ENCODE measurements around the gene CYTIP. TPM values are rescaled to one million over a fixed set of nuclear protein-coding genes. Genes with fewer than 3 reads are reported as not detected.

CYTIP gene
- total and polyA plus RNA-seq, 8 donors: 1.1 to 25.1 (median 1.5) TPM

DNA sequence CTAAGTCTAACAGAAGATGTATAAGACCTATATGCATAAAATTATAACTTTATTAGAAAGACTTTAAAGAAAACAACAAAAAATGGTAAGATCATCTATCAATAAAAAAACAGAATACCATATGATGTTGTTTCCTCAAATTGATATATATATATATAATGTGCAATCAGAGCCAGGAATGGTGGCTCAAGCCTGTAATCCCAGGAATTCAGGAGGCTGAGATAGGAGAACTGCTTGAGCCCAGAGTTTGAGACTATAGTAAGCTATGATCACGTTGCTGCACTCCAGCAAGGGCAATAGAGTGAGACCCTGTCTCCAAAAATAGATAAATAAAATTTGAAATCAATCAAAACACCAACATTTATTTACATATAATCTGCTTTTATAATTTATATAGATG, 19.5 kb downstream of the CYTIP start:
- no peak overlapping the region for H3K27ac ChIP-seq
- no peak for TF ChIP-seq CTCF (IDR thresholded peaks at IDR 0.05)

DNA sequence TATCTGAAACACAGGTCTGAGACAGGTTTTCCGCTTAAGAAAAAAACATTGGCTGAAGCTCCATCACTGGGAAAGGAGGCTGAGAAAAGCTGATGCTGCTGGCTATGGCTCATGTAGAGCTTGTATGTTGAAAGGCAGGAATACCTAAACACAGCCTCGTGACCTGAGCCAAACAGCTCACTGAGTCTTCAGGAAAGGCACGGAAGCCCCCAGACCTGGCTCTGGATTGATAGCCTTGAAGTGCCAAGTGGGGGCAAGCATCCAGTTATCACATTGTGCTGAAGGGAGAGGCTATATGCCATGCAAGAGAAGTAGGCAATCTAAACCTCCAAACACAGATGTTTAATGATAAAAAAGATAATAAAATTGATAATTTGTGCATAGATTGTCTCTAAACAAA, 21.9 kb downstream of the CYTIP start:
- Histone ChIP-seq H3K36me3 (peaks cover 0 to 21% of the 10 kb centered on the region in 2 donors), H3K27me3 (no peaks in the 10 kb centered on the region), H3K4me1 (peaks cover 0 to 50% of the 10 kb centered on the region in 2 donors), H3K9me3 (peaks cover 0 to 8% of the 10 kb centered on the region in 2 donors), H3K27ac (peak overlapping the region in 1 of 2 donors; percentile 93), H3K4me3 (no peak overlapping the region)
- ATAC-seq: no peak
- TF ChIP-seq CTCF (IDR thresholded peaks at IDR 0.05): no peak
- intact Hi-C loops (cut with DNase I): no loop called here
- no peak for DNase-seq

More for the DNA sequence above, 19.5 kb downstream of the CYTIP start:
- ATAC-seq (no peak), DNase-seq (no peak)
- H3K36me3 ChIP-seq: peaks cover 0 to 42% of the 10 kb centered on the region in 2 donors
- H3K4me1 ChIP-seq: peaks cover 0 to 28% of the 10 kb centered on the region in 2 donors
- no peaks in the 10 kb centered on the region for H3K27me3 ChIP-seq
- peaks cover 0 to 8% of the 10 kb centered on the region in 2 donors for H3K9me3 ChIP-seq
- no peak overlapping the region for H3K4me3 ChIP-seq
- intact Hi-C loops (cut with DNase I): no loop called here

DNA sequence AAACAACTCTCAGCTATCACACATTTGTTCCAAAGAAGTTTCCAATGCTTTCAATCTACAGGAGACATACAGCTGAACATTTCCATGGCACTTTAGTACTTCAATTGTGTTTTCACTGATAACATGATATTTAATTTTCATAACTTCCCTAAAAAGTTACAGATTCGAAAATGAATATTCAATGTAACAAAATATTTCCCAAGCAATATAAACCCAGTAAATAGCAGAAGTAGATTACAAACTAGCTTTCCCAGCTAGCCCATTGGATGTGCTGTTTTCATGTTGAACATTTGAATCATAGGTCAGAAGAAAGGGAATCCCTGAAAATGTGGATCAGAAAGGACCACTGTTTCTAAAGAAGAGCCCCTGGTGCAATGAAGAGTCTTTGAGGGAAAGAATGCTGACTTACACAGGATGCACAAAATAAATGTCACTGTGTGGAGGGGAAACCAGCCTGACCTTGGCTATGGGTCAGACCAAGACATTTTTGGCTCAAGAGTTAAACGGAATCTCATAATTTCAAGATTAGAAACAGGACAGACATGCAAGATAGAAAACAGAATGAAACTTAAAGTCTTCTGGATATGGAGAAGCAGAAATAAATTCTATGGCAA, 22.5 kb downstream of the CYTIP start:
- Histone ChIP-seq H3K36me3 (peaks cover 0 to 21% of the 10 kb centered on the region in 2 donors), H3K4me3 (no peak overlapping the region), H3K27me3 (no peaks in the 10 kb centered on the region), H3K4me1 (peaks cover 0 to 55% of the 10 kb centered on the region in 2 donors), H3K27ac (peak overlapping the region; percentile 65 to 93), H3K9me3 (peaks cover 0 to 8% of the 10 kb centered on the region in 2 donors)
- ATAC-seq (peak; percentile 21), DNase-seq (no peak)
- TF ChIP-seq CTCF (IDR thresholded peaks at IDR 0.05): no peak
- intact Hi-C loops (cut with DNase I): no loop called here

GRCh38 chr2:157420771-157421323, 23.0 kb downstream of the CYTIP start:
- intact Hi-C loops (cut with DNase I): no loop called here
- Histone ChIP-seq H3K9me3 (peaks cover 0 to 8% of the 10 kb centered on the region in 2 donors), H3K27ac (peak overlapping the region; percentile 65 to 93), H3K4me1 (peaks cover 0 to 61% of the 10 kb centered on the region in 2 donors), H3K36me3 (peaks cover 0 to 17% of the 10 kb centered on the region in 2 donors), H3K27me3 (no peaks in the 10 kb centered on the region), H3K4me3 (no peak overlapping the region)
- no peak for TF ChIP-seq CTCF (IDR thresholded peaks at IDR 0.05)
- DNase-seq: no peak
- peak; percentile 76 for ATAC-seq

DNA sequence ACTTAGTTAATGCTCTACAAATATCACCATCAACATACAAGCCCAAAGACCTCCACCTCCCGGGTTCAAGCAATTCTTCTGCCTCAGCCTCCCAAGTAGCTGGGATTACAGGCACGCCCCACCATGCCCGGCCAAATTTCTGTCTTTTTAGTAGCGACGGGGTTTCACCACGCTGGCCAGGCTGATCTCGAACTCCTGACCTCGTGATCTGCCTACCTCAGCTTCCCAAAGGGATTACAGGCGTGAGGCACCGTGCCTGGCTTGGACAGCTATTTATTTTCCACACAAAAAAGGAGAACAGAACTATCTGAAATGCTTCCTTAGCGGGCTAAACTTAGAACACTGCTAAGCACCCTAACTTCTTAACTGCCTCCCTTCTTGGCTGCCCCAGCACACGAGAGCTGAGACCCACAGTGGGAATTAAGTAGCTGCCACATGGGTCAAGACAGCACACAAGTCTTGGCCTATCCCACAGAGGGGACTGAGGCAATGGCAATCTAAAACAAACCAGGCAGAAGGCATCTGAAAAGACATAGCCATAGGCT, 24.8 kb downstream of the CYTIP start:
- Histone ChIP-seq H3K9me3 (no peaks in the 10 kb centered on the region), H3K27me3 (no peaks in the 10 kb centered on the region), H3K4me3 (no peak overlapping the region), H3K27ac (peak overlapping the region; percentile 58 to 93), H3K4me1 (peaks cover 0 to 79% of the 10 kb centered on the region in 2 donors), H3K36me3 (peaks cover 0 to 17% of the 10 kb centered on the region in 2 donors)
- DNase-seq (no peak), ATAC-seq (no peak)
- no peak for TF ChIP-seq CTCF (IDR thresholded peaks at IDR 0.05)
- intact Hi-C loops (cut with DNase I): no loop called here
